Stimulated activated CD8-positive, alpha-beta memory T cell treated with anti-CD3 and anti-CD28 coated beads, Interleukin-12 subunit alpha, Interleukin-12 subunit beta, amount 100 ng/mL, for 1 hour (primary cell): ENCODE measurements around the gene TMEM175.

Source experiments
- DNase-seq: peaks from one replicate; pipeline ENCODE4 v3.0.0-alpha.2; 2020; ENCODE audit warnings: low read depth

Gene TMEM175

GRCh38 chr4:931960-932712 is at the start of gene TMEM175, which contains the start of gene GAK:
Gene TMEM175 (plus strand): TSS chr4:932460. CDS start chr4:947740, 15,280 bp downstream.
Gene GAK (minus strand): TSS chr4:932316. CDS start chr4:932187, 129 bp downstream.
- DNase-seq = peak; percentile 95

- no peak for DNase-seq
Measured at GRCh38 chr4:882646-883045, 49.6 kb upstream of the TMEM175 start.

- no peak for DNase-seq
Measured at GRCh38 chr4:883377-884095, 48.7 kb upstream of the TMEM175 start.

- no peak for DNase-seq
Measured at GRCh38 chr4:884259-884658, 48.0 kb upstream of the TMEM175 start.

GRCh38 chr4:884896-885295 is 47.4 kb upstream of the TMEM175 start:
- DNase-seq = no peak

GRCh38 chr4:885353-885752 is 46.9 kb upstream of the TMEM175 start:
- no peak for DNase-seq

GRCh38 chr4:886244-886643 is 46.0 kb upstream of the TMEM175 start:
- no peak for DNase-seq

GRCh38 chr4:887034-887763 is 45.1 kb upstream of the TMEM175 start:
- no peak for DNase-seq

- no peak for DNase-seq
Measured at GRCh38 chr4:888029-888428, 44.2 kb upstream of the TMEM175 start.

DNA sequence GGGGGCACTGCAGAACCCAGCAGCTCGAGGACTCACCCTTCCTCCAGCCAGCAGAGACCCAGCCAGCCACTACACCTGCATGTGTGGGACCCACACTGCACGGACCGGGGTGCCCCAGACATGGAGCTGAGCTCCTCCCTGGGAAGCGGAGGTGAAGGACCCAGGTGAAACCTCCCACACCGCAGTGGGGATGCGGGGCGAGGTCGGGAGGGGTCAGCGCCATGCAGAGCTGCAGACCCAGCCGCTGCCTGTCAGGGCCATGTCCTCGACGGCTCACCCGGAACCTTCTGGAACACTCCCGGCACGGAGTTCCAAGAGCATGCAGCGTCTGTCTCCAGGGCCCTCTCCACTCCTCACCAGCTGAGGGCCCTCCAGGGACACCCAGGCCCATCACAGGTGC is 42.7 kb upstream of the TMEM175 start:
- DNase-seq = no peak

DNA sequence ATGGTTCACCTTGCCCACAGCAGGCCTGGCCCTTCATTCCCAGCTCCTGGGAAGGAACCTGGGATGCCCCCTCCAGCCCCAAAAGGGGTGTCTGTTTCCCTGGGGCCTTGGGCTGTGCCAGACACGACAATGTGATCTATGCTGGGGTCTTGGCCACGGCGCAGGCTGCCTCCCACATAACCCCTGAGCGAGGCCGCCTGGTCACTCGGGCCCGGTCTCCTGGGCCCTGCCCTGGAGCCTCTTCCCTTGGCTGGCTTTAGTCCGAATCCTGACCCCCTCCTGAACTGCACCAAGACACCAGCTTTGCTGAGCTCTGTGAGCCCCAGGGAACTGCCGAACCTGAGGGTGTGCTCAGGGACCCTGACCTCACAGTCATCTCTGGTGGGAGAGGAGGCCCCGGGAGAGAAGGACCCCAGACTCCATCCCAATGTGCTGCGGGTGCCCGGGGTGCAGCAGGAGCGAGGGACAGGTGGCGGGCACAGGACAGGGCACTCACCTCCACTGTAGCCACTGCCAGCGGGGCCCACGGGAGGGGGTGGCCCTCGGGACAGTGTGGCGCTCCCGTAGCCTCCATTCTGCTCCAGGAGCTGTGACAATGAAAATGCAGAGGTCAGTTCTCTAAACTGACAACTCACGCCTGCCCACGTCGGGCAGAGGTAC is 42.1 kb upstream of the TMEM175 start:
- no peak for DNase-seq

DNA sequence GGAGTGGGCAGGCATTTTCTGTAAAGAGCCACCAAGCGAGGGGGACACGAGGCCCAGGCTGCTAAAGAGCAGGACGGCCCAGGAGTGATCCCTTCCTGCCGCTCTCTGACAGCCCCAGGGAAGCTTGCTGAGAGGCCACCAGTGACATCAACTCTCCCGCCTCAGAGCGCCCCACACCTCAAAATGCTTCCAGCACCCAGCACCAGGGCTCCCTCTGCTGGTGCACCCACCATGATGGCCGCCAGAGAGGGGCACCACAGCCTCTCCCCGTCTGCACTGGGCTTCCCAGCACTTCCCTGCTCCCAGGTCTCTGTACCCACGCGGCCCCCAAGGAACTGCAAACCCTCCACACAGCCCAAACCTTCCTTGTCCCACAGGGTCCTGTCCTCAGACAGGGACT is 40.5 kb upstream of the TMEM175 start:
- DNase-seq = no peak

- DNase-seq = no peak
Measured at GRCh38 chr4:892780-893179, 39.5 kb upstream of the TMEM175 start.

DNA sequence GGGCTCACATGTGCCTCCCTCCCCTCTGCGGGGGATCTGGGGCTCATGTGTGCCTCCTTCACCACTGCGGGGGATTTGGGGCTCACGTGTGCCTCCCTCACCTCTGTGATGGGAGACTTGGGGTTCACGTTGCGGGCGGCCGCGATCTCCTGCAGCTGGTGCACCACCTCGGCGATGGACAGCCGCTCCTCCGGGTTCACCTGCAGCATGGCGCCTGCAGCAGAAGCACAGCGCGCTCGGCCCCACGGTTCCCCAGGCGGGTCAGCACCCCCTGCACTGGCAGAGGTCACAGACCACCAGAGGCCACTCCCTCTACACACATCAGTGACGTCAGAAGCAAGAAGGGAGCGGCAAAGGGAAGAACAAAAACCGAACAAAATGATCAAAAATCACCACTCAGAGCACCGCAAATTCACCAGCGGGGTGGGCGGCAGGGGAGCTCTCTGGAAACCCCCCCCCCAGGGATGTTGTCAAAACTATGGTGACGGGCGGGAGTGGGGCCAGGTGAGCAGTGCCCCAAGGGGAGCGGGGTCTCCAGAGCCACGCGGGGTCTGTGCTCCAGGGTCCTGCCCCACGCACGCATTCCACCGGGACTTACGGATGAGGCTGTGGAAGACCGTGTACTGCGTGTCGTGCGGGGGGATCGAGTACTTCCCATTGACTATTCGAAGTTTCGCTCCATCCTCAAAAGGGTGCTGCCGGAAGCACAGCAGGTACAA is 38.8 kb upstream of the TMEM175 start:
- no peak for DNase-seq

DNA sequence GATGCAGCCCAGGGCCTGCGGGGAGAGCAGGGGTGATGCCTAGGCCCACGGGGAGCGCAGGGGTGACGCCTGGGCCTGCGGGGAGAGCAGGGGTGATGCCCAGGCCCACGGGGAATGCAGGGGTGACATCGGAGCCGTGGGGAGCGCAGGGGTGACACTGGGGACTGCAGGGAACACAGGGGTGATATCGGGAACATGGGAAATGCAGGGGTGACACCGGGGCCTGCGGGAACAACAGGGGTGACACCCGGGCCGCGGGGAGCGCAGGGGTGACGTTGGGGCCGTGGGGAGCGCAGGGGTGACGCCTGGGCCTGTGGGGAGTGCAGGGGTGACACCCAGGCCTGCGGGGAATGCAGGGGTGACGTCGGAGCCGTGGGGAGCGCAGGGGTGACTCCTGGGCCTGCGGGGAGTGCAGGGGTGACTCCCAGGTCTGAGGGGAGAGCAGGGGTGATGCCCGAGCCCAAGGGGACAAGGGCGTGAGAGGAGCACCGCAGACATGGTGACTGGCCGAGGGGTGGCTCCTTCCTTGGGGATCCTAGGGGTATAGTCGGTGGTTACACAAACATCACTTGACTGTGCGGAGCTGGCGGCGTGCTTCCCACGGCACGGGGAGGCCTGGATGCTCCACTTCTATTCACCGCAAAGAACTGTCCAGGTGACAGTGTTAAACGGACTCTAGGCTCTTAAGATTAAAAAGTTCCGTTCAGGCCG is 38.1 kb upstream of the TMEM175 start:
- DNase-seq = no peak

DNA sequence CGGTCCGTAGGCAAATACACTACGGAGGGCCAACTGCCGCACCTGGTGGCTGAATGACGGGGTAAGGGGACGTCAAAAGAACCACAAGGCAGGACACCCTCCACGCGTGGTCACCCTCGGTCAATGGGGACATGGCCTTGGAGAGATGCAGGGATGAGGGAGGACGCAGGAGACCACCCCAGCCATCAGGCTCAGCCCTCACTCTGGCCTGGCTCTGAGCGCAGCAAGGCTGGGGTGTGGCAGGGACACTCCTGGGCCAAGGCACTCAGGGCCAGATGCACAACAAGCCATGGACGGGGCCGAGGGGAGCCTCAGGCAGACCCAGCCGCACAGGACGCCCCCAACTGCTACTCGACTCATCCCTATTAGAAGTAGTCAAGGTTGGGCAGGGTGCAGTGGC is 36.7 kb upstream of the TMEM175 start:
- no peak for DNase-seq

DNA sequence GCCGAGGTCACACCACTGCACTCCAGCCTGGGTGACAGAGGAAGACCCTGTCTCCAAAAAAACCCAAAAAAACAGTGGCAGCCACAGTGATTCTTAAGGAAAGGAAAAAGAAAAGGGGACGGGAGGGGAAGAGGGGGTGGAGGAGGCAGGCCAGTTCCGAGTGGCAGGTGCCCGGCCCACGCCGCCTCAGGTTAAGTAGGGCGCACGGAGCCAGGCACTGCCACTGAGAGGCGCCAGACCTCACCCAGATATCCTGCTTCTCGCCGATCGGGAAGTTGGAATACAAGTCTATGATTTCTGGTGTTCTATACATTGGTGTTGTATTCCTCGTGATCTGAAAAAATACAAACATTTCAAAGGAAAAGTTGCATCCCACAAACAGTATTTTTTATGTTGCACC is 36.0 kb upstream of the TMEM175 start:
- DNase-seq = no peak

GRCh38 chr4:896630-897029 is 35.6 kb upstream of the TMEM175 start:
- DNase-seq = no peak

- DNase-seq = no peak
Measured at GRCh38 chr4:898123-898522, 34.1 kb upstream of the TMEM175 start.

- no peak for DNase-seq
Measured at GRCh38 chr4:898869-899555, 33.2 kb upstream of the TMEM175 start.

DNA sequence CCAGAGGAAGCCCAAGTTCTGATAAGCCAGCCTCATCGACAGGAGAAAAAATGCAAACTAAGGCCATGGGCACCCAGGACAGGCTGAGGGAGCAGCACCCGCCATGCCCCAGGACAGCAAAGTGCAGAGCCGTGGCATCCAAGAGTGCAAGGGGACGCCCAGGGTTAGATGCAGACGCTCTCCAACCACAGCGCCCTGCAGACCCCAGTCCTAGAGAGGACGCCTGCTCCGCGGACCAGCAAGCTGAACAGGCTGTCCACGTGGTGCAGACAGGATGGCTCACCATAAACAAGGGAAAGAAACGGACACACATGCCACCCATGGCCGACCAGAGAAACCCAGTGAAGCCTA is 32.7 kb upstream of the TMEM175 start:
- no peak for DNase-seq
